Endodermal cell (in vitro differentiated cells): ENCODE measurements around the gene KYNU. TPM values are rescaled to one million over a fixed set of nuclear protein-coding genes. Genes with fewer than 3 reads are reported as not detected.

ENCODE experiments used
- DNase-seq: peaks from one replicate; pipeline ENCODE4 v3.0.0-alpha.2; 2017
- H3K27ac ChIP-seq: 2 replicates; pipeline ENCODE4 v1.5.1; 2013; ENCODE audit warnings: mild to moderate bottlenecking, low read depth, low read length, moderate library complexity
- H3K27me3 ChIP-seq: 2 replicates; pipeline ENCODE4 v1.6.1; 2013; ENCODE audit warnings: mild to moderate bottlenecking, low read length, moderate library complexity; ENCODE audit not compliant: insufficient read depth, control insufficient read depth, poor library complexity, severe bottlenecking
- H3K36me3 ChIP-seq: 2 replicates; pipeline ENCODE4 v1.7.0; 2013; ENCODE audit warnings: mild to moderate bottlenecking, low read length, moderate library complexity; ENCODE audit not compliant: control insufficient read depth, insufficient read depth
- H3K4me1 ChIP-seq: one replicate; pipeline ENCODE4 v1.7.0; 2013; ENCODE audit warnings: low read length; ENCODE audit not compliant: control insufficient read depth, insufficient read depth
- H3K4me3 ChIP-seq: 2 replicates; pipeline ENCODE4 v1.5.1; 2013; ENCODE audit warnings: mild to moderate bottlenecking, low read length, moderate library complexity
- H3K9ac ChIP-seq: 2 replicates; pipeline ENCODE4 v1.6.1; 2013; ENCODE audit warnings: mild to moderate bottlenecking, low read length, moderate library complexity; ENCODE audit not compliant: poor library complexity, severe bottlenecking; ENCODE audit errors: extremely low read depth
- H3K9me3 ChIP-seq: 2 replicates; pipeline ENCODE4 v1.6.1; 2013; ENCODE audit warnings: mild to moderate bottlenecking, low read length, moderate library complexity; ENCODE audit not compliant: control insufficient read depth
- H3K27ac Mint-ChIP-seq: 2 replicates; pipeline ENCODE4 v1.8.0; 2020; ENCODE audit warnings: mixed read lengths
- H3K27me3 Mint-ChIP-seq: 2 replicates; pipeline ENCODE4 v1.8.0; 2021; ENCODE audit warnings: mild to moderate bottlenecking, mixed read lengths; ENCODE audit not compliant: insufficient read depth
- H3K36me3 Mint-ChIP-seq: 2 replicates; pipeline ENCODE4 v1.8.0; 2020; ENCODE audit warnings: low read depth, mixed read lengths
- H3K4me1 Mint-ChIP-seq: 2 replicates; pipeline ENCODE4 v1.8.0; 2020; ENCODE audit warnings: mixed read lengths
- H3K4me3 Mint-ChIP-seq: 2 replicates; pipeline ENCODE4 v1.8.0; 2020; ENCODE audit warnings: mild to moderate bottlenecking, moderate library complexity, mixed read lengths
- H3K9me3 Mint-ChIP-seq: 2 replicates; pipeline ENCODE4 v1.8.0; 2020; ENCODE audit warnings: mild to moderate bottlenecking, mixed read lengths
- CTCF ChIP-seq: fragments of 200-600 bp; sonication (generic); conservative IDR thresholded peaks from 2 replicates; pipeline ENCODE4 v1.5.0; 2021; ENCODE audit warnings: antibody characterized with exemption, mild to moderate bottlenecking
- WGBS, 2 experiments: methylation state at CpG; one replicate each; pipeline versions ENCODE4 v1.1.5 to v1.1.7; 2013; ENCODE audit warnings: missing lambda C conversion rate in 2 of 2, mixed read lengths in 1 of 2; ENCODE audit not compliant: insufficient coverage in 1 of 2, insufficient read length in 1 of 2; 5-methylcytosine and 5-hydroxymethylcytosine counted together
- total RNA-seq, 2 donors: library from RNA; stranded (reverse); fragmentation: NEBNext Ultra II Directional in 1 of 2; extraction: Animal tissue kit (Norgen Biotek cat#: 25700) in 1 of 2; gene quantifications; 2 replicates in 1 of 2; 3 replicates in 1 of 2; pipeline ENCODE4 v1.2.1, GENCODE V29; 2021

The KYNU gene
- total RNA-seq, 2 donors from 2014 or later, result 1.2 to 4.2 TPM

DNA sequence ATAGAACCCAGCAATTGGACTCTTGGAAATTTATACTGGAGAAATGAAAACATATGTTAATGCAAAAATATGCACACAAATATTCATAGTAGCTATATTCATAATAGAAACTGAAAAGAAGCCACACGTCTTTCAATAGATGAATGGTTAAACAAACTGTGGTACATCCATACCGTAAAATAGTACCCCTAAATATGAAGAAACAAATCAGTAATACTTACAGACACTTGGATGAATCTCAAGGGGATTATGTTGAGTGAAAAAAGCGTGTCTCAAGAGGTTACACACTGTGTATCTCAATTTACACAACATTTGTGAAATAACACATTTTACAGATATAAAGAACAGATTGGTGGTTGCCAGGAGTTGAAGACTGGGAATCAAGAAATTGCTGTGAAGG, 190.6 kb downstream of the KYNU start:
- H3K4me1 ChIP-seq, result no peaks in the 10 kb centered on the region
- Mint-ChIP-seq H3K36me3 (no peaks in the 10 kb centered on the region), H3K27ac (no peak overlapping the region), H3K4me1 (no peaks in the 10 kb centered on the region), H3K27me3 (no peaks in the 10 kb centered on the region), H3K4me3 (no peak overlapping the region), H3K9me3 (peaks cover 12% of the 10 kb centered on the region)
- no peak overlapping the region for H3K9ac ChIP-seq
- H3K36me3 ChIP-seq, result no peaks in the 10 kb centered on the region
- WGBS, 2 experiments, result 90% methylated on average over 2 of the region's 3 CpGs; no CpG with 5 or more reads in 1 of the 2 experiments
- H3K27me3 ChIP-seq, result no peaks in the 10 kb centered on the region
- peaks cover 15% of the 10 kb centered on the region for H3K9me3 ChIP-seq
- H3K4me3 ChIP-seq, result no peak overlapping the region
- no peak for TF ChIP-seq CTCF
- H3K27ac ChIP-seq, result no peak overlapping the region
- no peak for DNase-seq

GRCh38 chr2:143068509-143068908, 191.0 kb downstream of the KYNU start:
- Histone ChIP-seq H3K9ac (no peak overlapping the region), H3K4me3 (no peak overlapping the region), H3K9me3 (peaks cover 15% of the 10 kb centered on the region), H3K27me3 (no peaks in the 10 kb centered on the region), H3K4me1 (no peaks in the 10 kb centered on the region), H3K36me3 (no peaks in the 10 kb centered on the region), H3K27ac (no peak overlapping the region)
- Mint-ChIP-seq H3K4me3 (no peak overlapping the region), H3K9me3 (peaks cover 12% of the 10 kb centered on the region), H3K27me3 (no peaks in the 10 kb centered on the region), H3K36me3 (no peaks in the 10 kb centered on the region), H3K4me1 (no peaks in the 10 kb centered on the region), H3K27ac (no peak overlapping the region)
- 93% methylated on average over 2 of the region's 3 CpGs; no CpG with 5 or more reads in 1 of the 2 experiments for WGBS, 2 experiments
- no peak for TF ChIP-seq CTCF
- DNase-seq, result no peak

DNA sequence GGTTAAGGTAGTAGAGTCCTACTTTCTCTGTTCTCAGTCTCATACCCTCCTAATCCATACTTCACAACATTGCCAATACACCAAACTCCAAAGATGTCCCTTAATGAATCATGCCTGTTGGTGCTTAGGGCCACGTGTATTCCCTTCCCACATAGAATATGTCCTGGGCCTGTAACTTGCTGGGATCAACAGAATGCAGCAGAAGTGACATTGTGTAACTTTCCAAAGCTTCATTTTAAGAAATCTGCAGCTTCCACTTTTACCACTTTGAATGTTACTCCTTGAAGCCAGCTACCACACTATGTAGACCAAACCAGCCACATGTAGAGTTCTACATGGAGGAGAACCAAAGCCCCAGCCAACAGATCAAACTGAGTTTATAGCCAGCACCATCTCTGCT, 193.2 kb downstream of the KYNU start:
- WGBS, 2 experiments, result 98 to 100% methylated on average over 1 of the region's 1 CpG
- Mint-ChIP-seq H3K4me3 (no peak overlapping the region), H3K27me3 (no peaks in the 10 kb centered on the region), H3K36me3 (no peaks in the 10 kb centered on the region), H3K27ac (no peak overlapping the region), H3K9me3 (peaks cover 17% of the 10 kb centered on the region), H3K4me1 (no peaks in the 10 kb centered on the region)
- Histone ChIP-seq H3K9me3 (peaks cover 12% of the 10 kb centered on the region), H3K4me3 (no peak overlapping the region), H3K36me3 (no peaks in the 10 kb centered on the region), H3K4me1 (no peaks in the 10 kb centered on the region), H3K27me3 (no peaks in the 10 kb centered on the region), H3K27ac (no peak overlapping the region), H3K9ac (no peak overlapping the region)
- no peak for DNase-seq
- TF ChIP-seq CTCF, result no peak
